ENCODE data around the gene ATP8A2.

The ATP8A2 gene

DNA sequence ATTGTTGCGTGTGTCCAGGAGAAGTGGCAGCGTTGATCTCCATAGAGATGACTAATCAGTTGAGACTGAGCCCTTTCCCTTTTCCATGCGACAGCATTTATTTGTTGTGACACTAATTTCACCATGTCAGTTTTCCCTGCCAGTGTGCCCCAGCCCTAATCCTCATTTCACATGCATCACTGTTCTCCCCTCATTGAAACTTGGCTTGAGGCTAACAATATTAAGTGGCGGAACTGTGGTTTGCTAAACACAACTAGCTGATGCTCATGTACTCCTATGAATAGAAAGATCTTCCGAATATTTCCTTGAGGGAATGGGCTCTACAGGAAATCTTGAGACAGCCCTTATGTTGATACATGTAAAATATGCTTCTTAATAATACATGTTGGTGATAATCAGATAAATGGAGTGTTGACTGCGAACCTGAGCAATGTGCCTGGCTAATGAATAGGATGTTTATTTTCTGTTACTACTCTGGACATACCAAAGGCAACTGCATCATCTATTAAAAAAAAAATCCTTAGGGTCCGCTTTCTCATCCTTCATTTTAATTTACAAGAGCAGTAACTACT, 258.6 kb downstream of the ATP8A2 start:
- no peak for DNase-seq (ENCODE audit: low read depth)

DNA sequence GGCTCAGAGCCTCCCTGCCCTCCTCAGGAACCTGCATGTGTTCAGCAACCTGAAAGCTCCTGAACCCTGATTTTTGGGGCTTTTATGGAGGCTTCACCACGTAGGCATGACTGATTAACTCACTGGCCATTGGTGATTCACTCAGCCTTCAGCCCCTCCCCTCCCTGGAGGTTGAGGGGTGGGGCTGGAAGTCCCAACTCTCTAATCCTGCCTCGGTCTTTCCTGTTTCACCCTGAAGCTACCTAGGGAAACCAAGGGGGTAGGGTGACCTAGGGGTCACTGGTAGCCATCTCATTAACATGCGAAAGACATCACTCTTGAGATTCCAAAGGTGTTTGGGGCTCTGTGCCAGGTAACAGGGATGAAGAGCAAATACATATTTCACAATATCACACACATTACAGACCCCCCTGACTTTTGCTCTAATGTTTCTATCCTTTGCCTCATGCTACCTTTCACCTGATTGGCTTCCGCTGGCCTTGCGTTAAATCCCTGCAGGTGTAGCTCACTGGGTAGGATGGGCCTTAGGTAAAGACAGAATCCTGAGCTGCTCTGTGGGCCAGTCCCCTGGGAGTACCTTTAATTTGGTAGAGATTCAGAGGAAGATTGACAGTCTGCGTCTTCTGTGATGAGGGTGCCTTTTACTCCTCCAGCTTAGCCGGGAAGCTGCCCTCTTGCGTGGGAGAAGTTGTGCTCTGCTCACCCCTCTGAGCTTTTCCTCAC, 260.6 kb downstream of the ATP8A2 start:
- no peak for DNase-seq (ENCODE audit: low read depth)

DNA sequence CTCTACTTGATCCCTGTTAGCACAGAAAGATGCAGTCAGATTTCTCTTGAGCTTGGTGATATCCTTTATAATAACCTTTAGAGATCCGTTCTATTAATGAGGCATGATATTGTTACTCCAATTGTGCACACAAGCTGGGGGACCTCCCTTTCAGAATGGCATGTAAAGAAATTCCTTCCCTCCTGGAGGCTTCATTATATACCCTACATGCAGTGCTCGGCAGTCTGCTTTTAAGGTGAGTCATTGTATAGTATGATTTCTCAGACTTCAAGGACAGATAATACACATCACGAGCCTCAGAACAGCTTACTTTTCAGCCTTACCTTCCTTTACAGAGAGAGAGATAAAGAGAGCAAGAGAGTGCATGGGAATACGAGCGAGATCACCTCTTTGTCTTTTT, 261.3 kb downstream of the ATP8A2 start:
- DNase-seq (ENCODE audit: low read depth), result no peak

DNA sequence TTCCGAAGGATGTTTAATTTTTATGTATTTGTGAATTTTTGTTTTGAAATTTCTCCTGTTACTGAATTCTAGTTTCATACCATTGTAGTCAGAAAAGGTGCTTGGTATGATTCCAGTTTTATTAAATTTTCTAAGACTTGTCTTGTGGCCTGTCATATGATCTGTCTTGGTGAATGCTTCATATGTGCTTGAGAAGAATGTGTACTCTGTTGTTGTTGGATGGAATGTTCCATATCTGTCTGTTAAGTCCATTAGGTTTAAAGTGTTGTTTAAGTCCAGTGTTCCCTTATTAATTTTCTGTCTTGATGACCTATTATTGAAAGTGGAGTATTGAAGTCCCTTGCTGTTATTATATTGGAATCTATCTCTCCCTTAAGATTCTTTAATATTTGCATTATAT, 273.9 kb downstream of the ATP8A2 start:
- no peak for DNase-seq (ENCODE audit: low read depth)

DNA sequence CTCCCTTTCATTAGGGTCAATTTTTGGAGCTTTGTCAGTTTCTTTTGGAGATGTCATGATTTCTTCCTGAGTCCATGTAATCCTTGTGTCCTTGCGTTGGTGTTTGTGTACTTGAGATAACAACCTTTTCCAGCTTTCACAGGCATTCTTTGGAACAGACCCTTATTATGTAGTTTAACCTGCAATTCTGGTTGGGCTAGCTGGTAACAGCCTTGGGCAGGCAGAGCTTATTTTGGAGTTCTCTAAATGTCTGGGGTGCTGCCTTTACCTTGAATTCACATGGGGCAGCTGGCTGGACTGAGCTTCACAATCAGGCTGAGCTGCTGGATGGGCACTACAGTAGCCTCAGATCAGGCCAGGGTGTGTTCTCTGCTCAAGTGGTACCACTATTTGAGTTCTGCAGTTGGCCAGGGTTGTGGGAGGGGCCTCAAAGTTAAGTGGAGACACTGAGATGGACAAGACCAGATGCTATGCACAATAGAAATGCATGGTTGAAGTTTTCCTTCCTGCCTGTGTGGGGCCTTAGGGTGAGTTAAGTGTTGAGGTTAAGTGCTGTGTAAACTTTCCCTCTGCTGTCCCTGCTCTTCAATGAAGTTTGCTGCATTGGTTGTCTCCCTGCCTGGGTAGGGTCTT, 277.3 kb downstream of the ATP8A2 start:
- DNase-seq (ENCODE audit: low read depth), result no peak

DNA sequence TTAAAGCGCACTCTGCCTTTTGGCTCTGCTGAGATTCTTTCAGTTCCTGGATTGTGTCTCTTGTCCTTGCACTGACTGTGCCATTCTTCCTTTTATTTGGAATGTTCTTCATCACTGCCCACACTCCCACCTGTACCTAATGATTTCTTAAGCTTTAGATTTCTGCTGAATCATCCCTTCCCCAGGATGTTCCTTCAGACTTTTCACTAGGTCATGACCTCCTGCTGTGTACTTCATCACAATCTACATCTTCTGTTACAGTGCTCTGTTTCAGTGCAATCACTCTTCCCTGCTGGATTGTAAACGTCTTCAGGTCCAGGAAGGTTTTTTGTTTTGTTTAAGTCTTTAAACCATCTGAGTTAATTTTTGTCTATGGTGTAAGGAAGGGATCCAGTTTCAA, 281.0 kb downstream of the ATP8A2 start:
- no peak for DNase-seq (ENCODE audit: low read depth)

DNA sequence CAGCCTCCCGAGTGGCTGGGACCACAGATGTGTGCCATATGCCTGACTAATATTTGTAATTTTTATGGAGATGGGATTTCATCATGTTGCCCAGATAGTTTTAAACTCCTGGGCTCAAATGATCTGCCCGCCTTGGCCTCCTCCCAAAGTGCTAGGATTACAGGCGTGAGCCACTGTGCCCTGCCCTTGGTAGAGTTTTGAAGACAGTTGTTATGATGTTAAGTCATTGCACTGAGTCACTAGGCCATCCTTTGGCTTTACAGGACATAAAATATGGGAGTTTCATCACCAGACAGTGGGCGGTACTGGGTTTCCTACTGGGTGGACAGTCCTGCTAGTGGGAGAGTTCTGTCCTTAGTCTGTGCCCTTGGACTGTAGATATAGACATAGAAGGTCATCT, 282.5 kb downstream of the ATP8A2 start:
- peak; percentile 0 for DNase-seq (ENCODE audit: low read depth)

DNA sequence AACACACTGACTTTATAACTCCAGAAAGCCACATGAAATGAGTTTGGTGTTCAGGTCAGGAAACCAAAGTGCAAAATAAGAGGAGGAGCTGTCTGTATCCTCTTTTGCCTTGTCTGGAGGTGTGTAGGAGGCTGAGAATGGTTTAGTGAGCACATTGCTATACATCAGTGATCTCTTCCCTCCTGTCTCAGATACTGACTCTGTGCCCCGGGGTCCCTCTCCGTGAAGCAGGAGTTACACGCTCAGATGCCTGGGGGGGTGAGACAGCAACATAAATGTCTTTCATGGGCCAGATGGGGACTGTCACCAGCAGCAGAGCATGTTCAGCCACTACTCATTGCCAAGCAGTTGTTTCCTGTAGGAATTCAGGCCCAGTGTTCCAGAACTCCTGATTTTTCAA, 285.4 kb downstream of the ATP8A2 start:
- DNase-seq (ENCODE audit: low read depth), result no peak

DNA sequence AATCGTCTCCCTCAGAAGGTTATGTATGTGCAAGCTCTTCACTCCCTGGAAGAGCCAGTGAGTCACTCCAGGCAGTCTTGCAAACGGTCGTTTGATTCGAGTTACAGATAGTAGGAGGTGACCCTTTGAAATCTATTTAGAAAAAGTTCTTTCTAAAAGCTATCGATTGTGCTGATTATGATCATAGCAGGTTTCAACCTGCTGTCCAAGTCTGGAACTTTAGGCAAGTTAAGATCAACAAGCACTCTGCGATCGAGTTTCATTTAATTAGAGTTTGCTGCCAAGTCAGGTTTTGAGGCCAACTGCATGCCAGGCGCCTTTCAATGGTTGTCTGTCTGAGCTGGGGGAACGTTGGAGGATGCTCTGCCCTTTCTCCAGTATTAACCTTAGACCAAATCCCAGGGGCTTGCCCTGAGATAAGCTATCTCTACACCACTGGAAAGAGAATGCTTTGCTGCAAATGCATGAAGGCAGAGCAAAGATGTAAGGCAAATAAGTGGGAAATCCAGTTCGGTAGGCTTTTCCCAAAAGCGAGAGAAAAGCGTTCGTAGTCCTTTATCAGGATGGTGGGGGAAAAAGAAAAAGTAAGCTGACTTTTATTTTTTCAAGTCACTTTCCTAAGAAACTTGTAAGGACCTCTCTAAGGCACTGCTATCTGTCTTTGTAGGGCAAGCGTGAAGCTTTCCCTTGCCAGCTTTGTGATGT, 287.5 kb downstream of the ATP8A2 start:
- DNase-seq (ENCODE audit: low read depth), result no peak

DNA sequence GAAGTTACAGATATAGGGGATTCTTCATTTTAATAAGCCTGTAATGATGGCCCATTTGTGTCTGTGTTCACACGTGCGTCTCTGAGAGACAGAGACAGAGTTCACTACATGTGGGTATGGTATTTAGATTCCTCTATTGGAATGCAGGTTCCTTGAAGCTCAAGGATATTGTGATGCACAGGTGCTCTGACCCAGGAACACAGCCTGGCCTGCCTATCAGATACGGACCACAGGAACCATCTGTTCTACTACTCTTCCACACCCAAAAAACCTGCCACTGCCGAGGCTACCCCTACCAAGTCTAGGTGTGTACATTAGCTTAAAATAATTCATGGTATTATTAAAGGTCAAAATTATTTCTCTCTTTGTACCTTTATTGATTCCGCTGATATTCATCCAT, 289.2 kb downstream of the ATP8A2 start:
- no peak for DNase-seq (ENCODE audit: low read depth)

DNA sequence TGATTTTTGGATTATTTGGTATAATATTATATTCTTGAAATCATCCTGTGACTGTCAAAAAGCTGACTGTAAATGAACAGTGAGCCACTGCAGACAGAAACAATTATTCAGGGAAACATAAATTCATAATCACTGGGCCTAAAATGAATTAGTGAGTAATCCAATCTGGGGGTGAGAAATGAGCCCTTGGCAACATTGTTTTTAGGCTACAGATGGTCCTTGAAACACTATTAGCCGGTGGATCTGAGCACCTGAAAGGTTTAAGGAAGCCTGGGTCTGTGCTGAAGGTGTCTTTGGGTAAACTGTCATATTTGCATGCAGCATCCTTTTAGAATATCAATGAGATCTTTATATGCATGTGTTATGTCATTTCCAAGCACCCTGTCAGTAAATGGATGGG, 290.7 kb downstream of the ATP8A2 start:
- no peak for DNase-seq (ENCODE audit: low read depth)

DNA sequence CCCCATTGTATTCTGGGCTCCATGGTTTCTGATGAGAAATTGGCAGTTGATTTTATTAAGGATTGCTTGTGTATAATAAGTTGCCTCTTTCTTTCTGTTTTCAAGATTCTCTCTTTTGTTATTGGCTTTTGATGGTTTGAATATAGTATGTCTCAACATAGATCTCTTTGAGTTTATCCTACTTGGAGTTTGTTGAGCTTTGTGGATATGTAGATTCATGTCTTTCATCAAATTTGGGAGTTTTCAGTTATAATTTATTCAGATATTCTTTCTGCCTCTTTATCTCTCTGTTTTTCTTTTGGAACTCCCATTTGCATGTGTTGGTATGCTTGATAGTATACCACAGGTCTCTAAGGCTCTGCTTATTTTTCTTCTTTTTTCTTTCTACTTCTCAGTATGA, 296.6 kb downstream of the ATP8A2 start:
- DNase-seq (ENCODE audit: low read depth), result no peak

DNA sequence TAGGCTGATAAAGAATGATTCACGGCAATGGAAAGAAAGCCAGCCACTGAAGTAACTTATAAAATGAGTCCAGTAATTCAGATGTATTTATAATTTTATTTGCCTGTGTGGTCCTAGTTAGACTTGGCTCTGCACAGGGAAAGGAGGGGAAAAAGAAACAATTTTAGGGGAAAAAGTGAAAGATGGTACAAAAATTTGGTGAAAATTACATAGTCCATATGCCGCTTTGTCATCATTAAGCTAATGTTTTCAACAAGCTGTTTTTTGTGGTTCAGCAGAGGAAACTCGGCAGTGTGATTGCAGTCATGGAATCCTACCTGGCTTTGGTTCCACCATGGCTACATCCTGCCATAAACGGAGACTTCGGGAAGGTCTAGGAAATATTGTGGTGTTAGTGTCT, 301.9 kb downstream of the ATP8A2 start:
- DNase-seq (ENCODE audit: low read depth), result no peak

DNA sequence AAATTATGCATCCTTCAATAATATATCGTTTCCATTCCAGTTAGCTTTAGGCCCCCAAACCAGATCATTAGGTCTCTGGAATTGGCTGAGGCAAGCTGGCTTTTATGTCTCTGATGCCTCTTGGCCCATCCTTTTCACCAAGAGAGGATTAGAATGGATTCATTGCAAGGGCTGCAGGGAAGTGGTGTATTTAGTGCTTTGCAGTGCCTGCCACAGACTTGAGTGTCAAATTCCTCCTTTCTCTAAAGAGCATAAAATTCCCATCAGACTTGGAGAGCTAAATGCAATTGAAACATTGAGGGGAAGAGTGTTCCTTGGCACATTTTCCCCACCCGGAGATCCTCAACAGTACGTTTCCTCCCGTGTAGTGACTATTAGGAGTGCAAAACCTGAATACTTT, 302.6 kb downstream of the ATP8A2 start:
- DNase-seq (ENCODE audit: low read depth), result no peak

DNA sequence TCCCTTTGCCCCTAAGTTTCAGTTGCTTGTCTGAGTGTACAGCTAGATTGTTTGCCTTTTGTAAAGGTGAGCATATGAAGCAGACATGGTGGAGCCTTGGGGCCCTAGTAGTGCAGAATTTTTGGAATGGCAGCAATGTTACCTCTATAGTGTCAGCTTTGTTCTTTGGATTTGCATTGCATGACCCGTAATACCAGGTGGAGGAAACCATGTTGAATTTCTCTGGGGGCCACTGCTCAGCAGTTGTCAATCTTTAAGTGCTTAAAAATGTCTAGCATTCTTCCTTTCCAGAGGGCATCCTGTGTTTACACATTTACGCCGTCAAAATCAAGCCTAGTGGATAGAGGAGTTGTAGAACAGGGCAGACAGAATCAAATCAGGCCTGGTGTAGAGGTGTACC, 303.3 kb downstream of the ATP8A2 start:
- DNase-seq (ENCODE audit: low read depth), result no peak

DNA sequence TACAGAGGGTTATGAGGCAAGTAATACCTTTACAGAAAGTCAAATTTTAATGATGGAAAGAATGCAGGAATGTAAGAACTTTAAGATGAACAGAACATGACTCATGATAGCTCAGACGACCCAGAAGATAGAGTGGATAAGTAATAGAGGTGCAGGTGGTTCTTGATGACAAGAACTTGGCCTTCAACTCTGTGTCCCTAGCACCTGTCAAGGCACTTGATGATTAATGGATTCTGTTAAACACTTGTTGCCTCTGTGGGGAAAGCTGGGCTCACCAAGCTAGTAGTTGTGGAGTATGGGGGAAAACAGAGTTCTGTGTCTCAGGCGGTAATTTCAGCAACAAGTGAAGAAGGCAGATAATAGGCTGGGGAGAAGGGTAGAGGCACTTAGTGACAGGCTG, 306.2 kb downstream of the ATP8A2 start:
- no peak for DNase-seq (ENCODE audit: low read depth)

DNA sequence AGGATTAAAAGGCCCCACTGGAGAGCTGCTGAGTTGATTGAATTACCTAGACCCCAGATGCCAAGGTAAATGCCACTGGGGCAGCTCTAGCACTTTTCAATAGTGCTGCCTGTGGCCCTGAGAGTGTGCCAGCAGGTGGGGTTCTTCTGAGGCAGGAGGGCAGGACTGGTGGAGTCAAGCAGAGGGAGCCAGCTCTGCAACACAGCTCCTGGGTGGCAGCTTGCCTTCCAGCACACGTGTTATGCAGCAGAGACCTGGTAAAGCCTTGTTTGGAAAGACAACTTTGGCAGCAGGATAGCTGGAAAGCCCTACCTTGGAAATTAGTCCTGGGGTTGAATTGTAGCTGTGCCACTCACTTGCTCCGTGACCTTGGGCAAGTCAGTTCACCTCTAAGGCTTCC, 306.6 kb downstream of the ATP8A2 start:
- DNase-seq (ENCODE audit: low read depth), result no peak

DNA sequence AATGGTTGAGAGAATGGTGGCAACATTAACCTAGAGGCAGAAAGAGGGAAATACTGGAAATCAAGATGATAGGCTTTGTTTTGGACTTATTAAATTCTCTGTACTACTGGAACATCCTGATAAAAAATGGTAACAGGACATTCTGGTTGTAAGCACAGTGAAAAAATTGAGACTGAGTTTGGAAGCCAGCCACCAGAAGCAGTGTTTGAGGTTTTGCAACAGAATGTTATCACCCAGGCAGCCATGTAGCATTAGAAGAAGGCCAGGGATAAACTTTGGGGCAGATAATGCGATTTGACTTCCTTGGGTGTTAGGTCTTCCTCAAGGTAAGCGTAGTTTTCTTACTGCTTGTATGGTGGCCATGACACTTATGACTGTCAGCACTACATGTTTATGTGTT, 307.4 kb downstream of the ATP8A2 start:
- DNase-seq (ENCODE audit: low read depth), result no peak

DNA sequence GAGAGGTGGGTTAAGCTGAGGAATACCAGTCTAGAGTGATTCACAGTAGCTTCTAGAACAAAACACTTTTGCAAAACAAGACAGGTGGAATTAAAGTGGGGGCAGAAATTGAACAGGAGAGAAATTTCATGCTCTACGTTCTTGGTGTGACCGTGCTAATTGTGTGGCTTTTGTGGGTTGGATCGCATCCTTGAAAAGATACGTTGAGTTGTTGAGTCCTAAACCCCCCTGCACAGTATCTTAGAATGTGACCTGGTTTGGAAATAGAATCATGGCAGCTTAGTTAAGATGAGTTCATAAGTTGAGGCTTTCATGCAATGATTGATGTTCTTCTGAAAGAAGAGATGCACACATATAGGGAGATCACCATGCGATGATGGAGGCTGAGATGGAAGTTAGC, 308.2 kb downstream of the ATP8A2 start:
- DNase-seq (ENCODE audit: low read depth), result no peak

DNA sequence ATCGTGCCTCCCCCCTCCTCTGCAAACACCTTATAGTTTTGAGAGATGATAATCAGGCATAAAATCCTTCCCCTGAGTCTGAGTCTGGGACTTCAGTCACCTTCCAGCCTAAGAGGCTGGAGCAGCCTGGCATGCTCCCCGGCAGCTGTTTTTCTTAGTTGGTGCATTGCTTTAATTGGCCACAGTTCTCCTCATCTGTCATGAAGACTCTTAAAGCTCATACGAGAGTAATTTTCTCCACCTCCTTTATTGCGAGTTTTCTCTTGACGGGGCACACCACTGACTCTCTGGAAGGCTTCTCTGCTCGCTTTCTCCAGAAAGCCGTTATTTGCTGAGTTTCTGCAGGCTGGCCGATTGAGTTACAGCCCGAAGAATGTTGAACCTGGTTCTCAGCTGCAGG, 310.5 kb downstream of the ATP8A2 start:
- DNase-seq (ENCODE audit: low read depth), result no peak

DNA sequence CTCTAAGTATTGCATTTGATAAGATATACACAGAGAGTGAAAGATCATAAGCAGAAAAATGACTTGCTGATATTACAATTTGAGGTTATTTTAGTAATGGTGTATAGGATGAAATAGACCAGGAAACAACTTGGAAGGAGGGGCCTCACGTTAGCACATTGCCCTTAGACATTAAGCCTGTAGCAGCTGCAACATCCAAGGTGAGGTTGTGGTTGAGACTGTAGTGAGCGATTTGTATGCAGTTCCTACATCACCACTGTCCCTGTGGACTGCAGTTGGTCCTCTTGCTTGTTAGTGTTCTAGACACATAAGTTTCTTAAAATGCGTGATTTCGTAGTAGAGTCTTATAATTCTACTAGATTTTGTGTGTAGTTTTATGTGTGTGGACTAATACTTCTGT, 311.3 kb downstream of the ATP8A2 start:
- DNase-seq (ENCODE audit: low read depth), result no peak

DNA sequence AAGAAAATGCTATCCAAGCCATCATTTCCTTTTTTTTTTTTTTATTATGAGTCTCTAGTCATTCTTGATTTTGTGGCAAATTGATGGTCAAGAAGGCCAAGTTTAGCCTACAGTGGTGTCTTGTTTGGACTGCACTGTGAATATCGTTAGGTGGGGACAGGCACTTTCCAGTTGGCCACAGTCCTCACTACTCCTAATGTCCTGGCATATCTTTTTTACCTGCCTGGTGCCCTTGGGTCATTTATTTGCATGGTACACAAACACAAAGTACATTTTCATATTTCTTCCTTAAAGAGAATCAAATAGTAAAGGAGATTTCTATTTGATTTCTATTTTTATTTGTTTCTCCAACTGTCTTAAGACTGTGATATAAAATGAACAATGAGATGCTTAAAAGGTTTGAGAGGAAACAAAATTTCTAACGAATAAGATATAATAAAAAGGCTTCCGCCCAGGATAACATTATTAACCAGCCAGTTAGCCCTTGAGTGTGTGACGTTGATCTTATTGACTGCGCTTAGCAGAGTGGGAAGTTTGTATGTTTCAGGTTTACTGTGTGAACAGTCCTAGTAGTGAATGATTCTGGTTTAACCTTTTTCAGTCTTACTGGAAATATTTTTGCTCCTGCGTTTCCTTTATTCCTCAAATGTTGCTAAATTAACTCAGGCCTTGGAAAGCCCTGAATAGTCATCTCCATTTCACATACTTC, 312.0 kb downstream of the ATP8A2 start:
- no peak for DNase-seq (ENCODE audit: low read depth)

DNA sequence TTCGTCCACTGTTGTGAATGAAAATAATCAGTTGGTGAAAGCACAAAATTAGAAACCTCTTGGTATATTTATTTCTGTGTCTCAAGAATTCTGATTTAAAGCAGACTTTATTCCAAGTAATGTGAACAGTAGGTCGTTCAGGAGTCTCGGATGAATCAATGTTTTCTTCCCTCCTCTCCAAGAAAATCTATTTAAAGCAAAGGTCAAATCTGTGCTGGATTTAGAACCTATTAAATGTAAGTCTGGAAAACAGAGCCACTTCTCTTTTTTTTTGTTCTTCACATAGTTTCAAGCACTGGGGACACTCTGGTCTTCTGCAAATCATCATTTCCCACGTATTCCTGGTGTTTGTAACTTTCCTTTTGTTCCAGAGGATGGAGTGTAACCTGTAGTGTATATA, 312.7 kb downstream of the ATP8A2 start:
- no peak for DNase-seq (ENCODE audit: low read depth)
